GM18520 (cell line): ENCODE data around the gene SMARCA4.

Experiments used
- ATAC-seq: cut with Tn5 transposase; IDR thresholded peaks from one replicate; pipeline ENCODE4 v1.9.1; 2021; ENCODE audit not compliant: unreplicated experiment

Gene SMARCA4

DNA sequence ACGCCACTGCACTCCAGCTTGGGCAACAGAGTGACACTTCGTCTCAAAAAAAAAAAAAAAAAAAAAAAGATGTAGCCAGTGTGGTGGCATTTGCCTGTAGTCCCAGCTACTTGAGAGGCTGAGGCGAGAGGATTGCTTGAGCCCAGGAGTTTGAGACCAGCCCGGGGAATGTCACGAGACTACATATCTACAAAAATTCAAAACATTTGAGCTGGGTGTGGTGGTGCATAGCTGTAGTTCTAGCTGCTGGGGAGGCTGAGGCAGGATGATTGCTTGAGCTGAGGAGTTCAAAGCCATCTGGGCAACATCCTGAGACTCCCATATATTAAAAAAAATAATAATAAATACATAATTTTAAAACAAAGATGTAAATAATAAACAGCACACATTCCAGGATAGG is 46.6 kb downstream of the SMARCA4 start:
- no peak for ATAC-seq

DNA sequence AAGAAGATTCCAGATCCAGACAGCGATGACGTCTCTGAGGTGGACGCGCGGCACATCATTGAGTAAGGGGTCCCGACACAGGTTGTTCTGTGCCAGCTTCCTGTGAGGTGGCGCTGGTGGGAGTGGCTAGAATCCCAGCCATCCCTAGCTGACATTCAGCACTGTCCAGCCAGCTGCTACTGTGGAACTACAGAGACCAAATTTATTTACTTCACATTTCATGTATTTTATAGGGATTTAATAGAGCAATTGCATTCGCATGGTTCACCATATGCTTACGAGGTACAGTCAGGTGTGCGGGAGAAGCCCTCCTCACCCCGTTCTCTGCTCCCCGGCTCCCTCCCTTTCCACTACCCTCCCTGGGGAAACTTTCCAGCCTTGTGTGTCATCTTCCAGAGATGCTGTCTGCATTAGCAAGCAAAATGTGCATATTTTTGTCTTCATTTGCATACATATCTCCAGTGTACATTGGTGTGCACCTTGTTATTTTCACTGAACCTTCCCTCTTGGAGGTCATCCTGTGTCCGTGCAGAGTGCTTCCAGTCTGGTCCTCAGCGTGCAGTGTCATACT is 47.2 kb downstream of the SMARCA4 start:
- ATAC-seq = no peak

- no peak for ATAC-seq
These were observed 49.2 kb downstream of the SMARCA4 start for GRCh38 chr19:11010041-11010440.

DNA sequence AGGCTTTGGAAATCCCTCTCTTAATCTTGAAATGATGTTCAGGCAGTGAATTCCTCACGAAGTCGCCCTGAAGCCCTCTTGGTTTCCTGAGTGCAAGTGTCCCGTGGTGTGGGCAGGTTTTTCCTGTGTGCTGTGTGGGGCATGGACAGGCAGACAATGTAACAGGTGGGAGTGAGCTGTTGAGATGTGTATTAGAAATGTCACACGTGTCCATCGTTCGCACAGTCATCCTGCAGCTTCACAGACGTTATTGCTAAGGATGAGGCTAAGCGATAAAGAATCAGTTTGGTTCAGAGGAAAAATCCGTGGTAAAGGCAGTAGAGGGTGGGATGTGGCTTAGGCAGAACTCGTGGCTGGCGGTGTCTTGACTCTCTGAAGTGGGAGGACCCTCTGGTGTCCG is 51.7 kb downstream of the SMARCA4 start:
- ATAC-seq = no peak

GRCh38 chr19:11013771-11014170 is 52.9 kb downstream of the SMARCA4 start:
- ATAC-seq = no peak

GRCh38 chr19:11014403-11014911 is 53.6 kb downstream of the SMARCA4 start:
- ATAC-seq = no peak

DNA sequence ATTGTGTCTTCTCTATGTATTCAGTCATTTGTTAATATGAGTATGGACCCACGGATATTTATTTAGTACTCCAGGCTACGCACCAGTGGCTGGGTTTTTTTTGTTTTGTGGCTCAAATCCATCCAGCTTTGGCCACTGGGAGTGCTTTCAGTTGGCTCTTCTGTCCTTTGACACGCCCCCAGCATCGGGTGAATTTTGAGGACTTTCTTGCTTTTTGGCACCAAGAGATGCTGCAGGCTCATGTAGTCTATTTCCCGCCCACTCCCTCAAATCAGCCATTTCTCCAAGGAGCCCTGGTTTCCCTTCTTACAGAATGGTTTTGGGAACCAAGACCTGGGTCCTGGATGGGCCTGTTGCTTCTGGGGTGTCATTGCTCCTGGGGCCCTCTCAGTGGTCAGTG is 55.8 kb downstream of the SMARCA4 start:
- ATAC-seq = no peak

DNA sequence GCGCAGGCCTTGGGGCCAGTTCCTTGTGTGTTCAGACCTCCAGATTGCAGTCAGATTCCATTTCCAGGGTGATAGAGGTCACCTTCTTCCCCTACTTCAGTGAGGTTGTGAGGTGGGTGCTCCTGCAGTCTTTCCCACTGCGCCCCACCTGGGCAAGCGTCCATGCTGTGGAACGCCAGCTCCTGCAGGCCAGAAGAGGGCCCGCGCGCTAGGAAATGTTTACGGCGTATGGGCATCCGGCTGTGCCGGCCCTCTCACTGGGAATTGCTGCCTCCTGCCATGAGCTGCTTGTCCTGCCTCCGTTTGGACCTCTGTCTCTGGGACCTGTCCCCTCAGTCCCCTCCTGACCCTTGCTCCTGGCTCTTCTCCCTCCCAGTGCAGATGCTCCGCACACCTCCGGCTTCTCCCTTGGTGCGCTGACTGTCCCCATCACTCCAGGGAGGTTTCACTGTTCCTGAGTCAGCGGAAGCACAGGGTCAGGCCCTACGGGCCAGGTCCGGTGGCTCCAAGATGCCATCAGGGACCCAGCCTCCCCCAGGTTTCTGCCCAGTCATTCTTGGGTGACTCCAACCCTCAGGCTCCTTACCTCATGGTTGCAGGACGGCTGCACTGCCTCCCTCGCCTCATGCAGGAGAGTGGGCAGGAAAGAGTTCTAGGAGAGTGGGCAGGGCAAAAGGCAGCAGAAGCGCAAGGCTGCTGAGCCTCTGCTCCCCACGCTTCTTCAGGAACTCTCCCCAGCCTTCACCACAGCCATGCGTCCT is 56.6 kb downstream of the SMARCA4 start:
- no peak for ATAC-seq

DNA sequence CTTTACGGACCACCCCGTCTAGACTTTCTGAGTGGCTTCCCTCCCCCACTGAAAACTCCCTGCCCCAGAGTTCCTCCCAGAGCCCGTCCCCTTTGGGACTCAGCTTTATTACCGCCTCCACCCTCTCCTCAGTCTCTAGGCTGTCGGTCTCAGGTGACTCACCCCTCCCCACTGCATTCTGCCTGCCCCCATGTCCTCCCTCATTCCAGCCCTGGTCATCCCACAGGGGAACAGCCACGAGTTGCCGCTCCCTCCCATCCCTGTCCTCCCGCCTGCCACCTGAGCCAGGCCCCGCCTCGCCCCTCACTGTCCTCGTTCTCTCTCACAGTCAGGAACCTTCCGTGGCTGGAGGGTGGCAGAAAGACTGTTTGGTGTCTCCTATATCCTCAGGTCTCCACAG is 57.3 kb downstream of the SMARCA4 start:
- ATAC-seq = no peak

DNA sequence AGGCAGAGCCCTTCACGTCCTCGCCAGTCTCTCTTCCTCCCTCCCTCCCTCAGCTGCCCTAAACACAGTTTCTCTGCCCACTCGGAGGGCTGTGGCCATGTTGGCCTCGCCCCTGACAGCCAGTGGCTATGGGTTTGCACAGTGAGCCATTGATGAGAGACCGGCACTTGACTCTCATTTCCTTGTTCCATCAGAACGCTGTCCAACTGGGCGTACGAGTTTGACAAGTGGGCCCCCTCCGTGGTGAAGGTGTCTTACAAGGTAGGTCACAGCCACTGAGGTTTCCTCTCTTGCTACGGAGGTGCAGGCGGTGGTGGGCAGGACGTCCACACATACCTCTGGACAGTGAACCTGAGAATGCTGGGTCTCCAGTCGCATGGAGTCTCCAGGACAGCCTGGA is 57.9 kb downstream of the SMARCA4 start:
- no peak for ATAC-seq

- ATAC-seq = no peak
These were observed 58.4 kb downstream of the SMARCA4 start for GRCh38 chr19:11019262-11019661.

GRCh38 chr19:11019824-11020223 is 59.0 kb downstream of the SMARCA4 start:
- no peak for ATAC-seq

DNA sequence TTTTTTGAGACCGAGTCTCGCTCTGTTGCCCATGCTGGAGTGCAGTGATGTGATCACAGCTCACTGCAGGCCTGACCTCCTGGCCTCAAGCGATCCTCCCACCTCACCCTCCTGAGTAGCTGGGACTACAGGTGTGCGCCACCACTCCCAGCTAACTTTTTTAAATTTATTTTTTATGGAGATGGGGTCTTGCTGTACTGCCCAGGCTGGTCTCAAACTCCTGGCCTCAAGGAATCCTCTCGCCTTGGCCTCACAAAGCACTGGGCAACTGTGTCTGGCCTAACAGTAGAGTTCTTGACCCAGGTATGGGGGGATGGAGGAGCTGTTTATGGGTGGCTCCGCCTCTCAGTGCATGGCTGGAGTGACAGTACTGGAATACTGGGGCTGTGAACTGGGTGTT is 59.6 kb downstream of the SMARCA4 start:
- ATAC-seq = no peak

GRCh38 chr19:11020982-11021759 is 60.3 kb downstream of the SMARCA4 start:
- ATAC-seq = no peak

GRCh38 chr19:11021760-11022144 is 60.9 kb downstream of the SMARCA4 start:
- ATAC-seq = no peak

- no peak for ATAC-seq
These were observed 62.2 kb downstream of the SMARCA4 start for GRCh38 chr19:11023016-11023415.

DNA sequence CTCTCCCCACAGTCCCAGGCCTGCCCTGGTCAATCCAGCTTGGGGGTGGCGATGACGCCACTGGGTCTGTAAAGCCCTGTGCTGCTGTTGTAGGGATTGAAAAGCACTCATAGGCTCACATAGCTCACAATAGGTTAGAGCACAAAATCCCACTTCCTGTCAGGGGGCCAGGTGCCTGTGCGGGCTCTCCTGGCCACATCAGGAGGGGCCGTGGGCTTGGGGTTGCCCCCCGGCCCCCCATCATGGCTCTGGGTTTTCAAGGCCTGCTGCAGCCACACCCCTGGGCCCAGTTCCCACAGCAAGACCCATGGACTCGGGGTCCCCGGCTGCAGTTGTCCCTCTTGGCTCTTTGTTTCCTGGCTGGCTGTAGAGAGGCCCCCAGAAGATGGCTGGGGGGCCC is 62.9 kb downstream of the SMARCA4 start:
- ATAC-seq = no peak

- ATAC-seq = no peak
These were observed 63.4 kb downstream of the SMARCA4 start for GRCh38 chr19:11024259-11024658.

DNA sequence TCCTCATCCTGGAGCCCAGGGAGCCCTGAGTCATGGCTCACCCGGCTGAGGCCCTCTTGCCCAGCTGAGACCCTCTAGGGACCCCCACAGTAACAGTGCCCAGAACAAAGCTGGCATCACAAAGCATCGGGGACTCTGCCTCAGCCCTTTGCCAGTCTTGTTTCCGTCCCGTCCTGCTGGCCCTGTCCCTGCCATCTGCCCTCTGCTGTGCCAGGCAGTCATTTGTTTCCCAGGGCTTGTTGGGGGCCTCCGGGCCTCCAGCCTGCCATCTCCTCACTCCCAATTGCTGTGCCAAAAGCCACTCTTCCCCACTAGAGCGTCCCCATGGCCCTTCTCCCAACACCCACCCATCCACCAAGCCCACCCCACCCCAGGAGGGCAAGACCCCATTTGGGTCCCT is 64.2 kb downstream of the SMARCA4 start:
- ATAC-seq = no peak

- no peak for ATAC-seq
These were observed 64.6 kb downstream of the SMARCA4 start for GRCh38 chr19:11025445-11025844.

DNA sequence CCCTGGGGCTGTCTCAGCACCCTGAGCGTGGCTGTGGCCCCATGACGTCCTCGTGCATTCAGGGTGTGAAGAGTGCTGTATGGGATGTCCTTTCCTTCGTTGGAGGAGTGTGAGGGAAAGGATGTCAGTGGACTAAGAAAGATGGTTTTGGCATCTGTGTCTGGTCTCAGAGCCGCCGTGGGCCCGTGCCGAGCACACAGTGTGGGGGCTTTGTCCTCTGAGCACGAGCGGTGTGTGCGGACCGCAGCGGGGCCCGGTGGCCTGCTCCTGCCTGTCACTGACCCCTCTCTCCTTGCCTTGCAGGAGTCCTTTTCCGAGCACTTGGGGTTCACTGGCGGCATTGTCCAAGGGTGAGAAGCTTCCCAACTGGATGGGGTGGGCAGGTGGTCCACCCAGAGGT is 65.2 kb downstream of the SMARCA4 start:
- no peak for ATAC-seq

DNA sequence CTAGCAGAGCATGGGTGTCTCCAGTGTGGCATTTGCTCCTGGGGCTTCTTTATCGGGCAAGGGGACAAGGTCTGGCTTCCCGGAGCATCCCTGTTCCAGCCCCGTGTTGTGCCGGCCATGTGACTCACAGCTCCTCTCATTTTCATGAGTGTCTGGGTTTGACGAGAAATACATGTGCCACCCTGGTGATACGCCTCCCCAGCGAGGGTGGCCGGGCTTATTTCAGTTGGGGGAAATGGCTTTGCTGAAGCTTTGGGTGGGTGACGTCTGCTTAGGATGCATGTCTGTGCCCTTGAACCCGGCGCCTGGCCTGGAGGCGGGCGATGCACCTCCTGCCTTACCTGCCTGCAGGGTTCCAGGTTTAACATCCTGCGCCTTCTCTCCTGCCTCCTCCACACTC is 66.6 kb downstream of the SMARCA4 start:
- ATAC-seq = no peak
